Head of caudate nucleus (tissue), 42 donors: ENCODE measurements around the gene FAH.
"Not testable (repeated sequence)": the region's sequence is repeated elsewhere in the genome, so short reads cannot be mapped to it uniquely, and the experiment has no call there.

Experiments
- DNase-seq, 42 donors: peaks; one replicate each; pipeline versions ENCODE4 v3.0.0 to v3.0.0-alpha.2; 2020 to 2021; ENCODE audit warnings: mixed read lengths in 7 of 42
- intact Hi-C: fragments of 100-400 bp; cut with DNase I; formaldehyde crosslinking; loops from one replicate; pipeline ENCODE4 v1.15.0; 2022

FAH gene

DNA sequence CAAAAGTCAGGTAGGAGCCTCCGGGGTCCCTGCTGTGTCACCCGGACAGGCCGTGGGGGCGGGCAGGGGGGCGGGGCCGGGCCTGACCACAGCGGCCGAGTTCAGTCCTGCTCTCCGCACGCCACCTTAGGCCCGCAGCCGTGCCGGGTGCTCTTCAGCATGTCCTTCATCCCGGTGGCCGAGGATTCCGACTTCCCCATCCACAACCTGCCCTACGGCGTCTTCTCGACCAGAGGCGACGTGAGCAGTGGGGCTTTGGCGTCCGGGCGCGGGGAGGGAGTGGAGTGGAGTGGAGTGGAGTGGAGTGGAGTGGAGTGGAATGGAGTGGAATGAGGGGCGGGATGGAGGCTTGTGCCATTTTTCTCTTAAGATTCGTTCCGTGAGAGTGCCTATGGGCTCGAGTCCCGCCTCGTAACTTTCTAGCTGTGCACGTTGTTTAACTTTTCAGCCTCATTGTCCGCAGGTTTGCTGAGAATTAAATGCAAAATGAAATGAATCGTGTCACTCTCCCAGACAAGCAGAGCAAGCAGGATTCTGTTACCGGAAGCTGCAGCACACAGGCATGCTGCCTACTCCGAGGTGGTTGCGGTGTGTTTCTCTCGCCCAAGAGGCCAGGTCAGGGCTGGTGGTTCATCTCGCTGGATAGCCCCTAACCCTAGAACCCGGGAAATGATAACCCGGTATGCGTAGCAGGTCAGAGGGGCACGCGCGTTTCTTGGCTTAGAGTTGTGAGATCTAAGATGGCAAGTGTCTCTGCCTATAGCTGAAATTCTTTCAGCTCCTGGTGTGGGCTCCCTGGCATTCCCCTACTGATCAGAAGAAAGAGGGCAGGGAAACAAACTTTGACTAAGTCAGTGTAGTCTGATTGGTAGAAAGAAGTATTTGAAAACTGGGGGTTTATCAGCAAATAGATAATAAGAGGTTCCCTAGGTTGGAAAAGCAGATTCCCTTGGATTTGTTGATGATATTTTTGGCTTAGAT, at the start of gene FAH:
TSS of gene FAH (plus strand) at position 104 of the 981 bp plus-strand sequence. CDS start at position 160, 56 bp downstream.
- intact Hi-C loops = loop anchor here (10.0 kb wide), 1 partner anchor 78 kb away; no protein-coding TSS in a partner anchor

DNA sequence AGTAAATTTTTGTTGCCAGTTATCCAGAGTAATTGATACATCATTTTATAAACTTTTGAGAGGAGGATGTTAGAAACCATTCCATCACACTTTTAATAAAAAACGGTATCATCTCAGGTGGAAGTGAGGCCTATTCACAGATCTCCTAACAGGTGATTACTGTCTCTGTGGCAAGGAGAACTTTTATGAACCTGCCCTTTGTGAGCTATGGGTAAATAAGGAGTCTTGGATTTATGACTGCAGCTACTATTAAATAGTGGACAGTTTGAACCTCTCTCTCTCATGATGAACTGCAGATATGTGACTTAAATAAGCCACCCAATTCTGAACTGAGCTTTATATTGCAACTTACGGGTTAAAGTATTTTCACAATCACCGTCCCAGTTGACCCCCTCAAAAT, 47.6 kb upstream of the FAH start:
- intact Hi-C loops = no loop called here

More for the DNA sequence above, at the start of gene FAH:
- peak in 10 of 42 donors; percentile 15 to 40 (median 28) for DNase-seq

DNA sequence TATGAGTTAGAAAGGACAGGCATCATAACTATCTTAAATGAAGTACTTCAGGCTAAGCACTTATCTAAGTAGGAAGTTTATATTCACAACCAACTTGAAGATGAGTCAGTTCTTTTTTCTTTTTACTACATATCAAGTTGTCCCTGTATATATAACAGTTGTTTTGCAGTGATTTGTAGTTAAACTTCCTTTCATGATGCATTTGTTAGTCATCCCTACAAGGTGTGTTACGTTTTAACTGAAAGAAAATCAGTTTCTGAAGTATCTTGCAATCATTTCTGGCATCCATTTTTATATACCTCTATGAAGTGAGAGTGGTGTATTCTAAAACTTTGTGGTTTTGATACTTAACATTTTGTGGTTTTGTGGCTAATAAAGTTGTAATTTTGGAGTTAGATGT, 47.2 kb upstream of the FAH start:
- intact Hi-C loops = no loop called here
- no peak for DNase-seq

More for the DNA sequence above, 47.6 kb upstream of the FAH start:
- DNase-seq = no peak

DNA sequence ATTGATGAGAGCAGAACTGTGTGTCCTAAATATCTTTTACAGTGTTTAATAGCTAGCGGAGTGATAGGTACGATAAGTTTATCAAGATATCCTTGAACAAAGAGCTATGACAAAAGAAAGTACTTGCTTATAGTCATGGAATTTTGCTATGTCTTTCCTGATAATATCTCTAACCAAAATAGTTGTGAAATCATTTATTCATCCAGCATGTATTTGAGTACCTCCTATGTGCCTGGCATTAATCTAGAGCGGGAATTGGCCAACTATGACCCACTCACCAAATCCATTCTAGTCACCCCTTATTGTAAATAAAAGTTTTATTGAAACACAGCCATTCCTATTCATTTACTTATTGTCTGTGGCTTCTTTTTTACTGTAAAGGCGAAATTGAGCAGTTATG, 46.7 kb upstream of the FAH start:
- DNase-seq = no peak
- intact Hi-C loops = no loop called here

DNA sequence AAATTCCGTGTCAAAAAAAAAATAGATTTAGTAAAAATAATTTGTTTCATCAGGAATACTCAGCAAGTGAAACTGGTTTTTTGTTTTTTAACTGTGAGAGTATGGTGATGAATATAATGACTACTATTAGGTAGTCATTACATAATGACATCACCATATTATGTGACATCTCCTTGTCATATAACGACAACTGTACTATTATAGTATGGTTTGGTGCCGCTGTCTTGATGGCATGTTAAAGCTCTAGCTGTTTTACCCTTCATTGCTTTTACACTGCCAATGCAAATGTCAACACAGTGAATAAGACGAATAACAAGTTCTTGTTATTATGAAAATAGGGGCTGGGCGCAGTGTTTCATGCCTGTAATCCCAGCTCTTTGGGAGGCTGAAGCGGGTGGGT, 45.6 kb upstream of the FAH start:
- intact Hi-C loops = no loop called here

DNA sequence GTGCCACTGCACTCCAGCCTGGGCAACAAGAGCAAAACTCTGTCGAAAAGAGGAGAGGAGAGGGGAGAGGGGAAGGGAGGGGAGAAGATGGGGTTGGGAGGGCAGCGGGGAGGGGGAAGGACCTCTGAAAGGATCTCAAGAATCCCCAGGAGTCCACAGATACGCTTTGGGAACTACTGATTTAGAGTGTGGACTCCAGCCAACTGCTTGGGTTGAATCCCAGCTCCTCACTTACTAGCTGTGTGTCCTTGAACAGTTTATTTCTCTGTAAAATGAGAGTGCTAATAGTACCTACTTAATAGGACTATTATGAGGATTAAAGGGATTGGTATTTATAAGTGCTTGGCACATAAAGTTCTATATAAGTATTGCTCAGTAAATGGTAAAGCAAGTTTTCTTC, 45.0 kb upstream of the FAH start:
- intact Hi-C loops = no loop called here
- no peak for DNase-seq

More for the DNA sequence above, 45.6 kb upstream of the FAH start:
- no peak for DNase-seq

DNA sequence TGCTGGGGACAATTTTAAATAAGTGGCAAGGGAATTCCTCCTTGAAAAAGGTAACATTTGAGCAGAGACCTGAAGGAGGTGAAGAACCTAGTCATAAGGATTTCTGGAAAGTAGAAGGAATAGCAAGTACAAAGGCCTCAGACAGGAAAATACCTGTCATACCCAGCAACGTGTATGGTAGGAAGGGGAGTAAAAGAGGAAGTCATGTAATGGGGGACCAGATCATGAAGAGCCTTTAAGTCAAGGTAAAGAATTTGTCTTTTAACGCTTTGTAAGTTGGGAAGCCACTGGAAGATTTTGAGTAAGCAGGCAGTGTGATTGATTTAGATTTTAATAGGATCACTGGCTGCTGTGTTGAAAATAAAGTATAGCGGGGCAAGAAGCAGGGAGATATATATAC, 43.4 kb upstream of the FAH start:
- intact Hi-C loops = no loop called here
- DNase-seq = no peak

DNA sequence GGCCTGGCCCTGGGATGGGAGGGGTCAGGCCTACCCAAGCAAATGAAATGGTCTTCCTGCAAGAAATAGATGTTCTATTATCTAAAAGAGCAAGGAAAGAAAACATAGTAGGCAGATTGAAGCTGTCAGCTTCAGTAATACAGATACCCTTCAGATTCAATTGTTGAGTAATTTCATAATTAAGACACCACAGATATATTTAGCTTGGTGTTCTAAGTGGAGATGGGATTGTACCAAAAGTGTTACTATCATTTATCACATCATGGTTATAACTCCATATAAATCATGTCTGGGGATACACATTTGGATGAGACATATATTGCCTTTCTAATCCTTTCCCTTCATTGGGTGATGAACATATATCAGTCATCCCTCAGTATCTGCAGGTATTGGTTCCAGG, 41.9 kb upstream of the FAH start:
- intact Hi-C loops = no loop called here
- DNase-seq = no peak

DNA sequence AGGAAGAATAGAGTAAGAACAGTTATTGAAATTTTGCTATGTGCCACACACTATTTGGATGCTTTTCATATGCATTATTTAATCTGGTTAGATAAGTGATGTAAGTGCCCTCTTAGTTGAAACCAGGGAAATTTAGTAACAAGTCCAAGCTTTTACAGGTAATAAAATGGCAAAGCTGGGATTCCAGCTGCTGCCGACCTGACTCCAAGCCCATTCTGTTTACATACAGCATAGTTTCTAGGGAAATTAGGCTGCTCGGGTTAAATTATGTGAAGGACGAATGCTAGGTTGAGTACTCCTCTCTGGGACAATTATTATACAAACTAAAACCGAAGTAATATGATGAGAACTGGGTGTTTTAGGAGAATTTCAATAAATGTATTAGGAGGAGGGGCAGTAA, 38.7 kb upstream of the FAH start:
- intact Hi-C loops = no loop called here
- no peak for DNase-seq

DNA sequence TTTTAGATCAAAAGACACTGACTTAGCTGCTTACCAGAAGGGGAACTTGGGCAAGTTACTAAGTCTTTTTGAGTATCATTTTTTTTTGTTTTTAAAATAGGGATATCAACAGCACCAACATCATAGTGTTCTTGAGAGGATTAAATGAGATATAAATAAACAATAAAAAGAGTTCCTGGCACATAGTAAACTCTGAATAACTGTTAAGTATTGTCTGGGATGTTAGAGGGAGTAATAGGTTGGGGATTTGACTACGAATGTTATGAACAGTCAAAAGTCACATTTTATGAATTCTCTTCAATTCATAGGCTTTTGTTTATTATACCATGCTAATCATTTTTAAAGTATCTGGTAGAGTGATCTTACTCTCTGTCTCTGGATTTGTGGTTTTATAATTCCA, 37.8 kb upstream of the FAH start:
- intact Hi-C loops = no loop called here
- DNase-seq = no peak

DNA sequence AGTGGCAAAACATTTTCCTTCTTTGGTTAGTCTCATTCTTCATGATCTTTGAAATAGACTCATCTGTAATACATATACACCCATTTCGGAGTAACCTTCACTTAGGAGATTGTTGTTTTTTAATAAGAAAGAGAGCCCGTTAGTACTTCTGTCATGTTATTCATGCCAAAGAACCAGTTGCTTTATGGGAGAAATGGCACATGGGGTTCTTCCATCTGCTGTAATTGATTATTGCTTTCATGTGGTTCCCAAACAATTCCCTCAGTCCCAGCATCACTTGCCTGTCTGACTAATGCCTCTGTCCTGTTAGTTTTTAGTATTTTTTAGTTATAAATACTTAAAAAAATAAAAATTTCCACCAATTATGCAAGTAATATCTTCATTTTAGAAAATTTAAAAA, 33.8 kb upstream of the FAH start:
- DNase-seq = no peak

DNA sequence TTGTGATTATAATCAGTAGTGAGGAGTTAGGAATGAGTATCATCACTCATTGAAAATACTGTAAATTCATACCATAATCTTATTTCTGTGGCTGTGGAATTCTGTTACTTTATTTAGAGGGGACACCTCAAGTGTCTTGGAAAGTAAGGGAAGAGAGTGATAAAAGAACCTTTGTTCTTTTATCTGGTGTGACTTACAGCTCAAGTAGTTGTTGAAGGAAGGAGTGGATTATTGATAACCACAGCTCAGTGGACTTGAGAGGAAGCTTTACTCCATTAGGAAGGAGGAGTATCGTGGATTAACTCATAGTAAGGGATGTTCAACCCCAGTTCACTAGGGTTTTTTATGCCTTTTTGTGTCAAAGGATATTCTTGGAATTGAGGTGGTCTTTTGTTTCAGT, 32.2 kb upstream of the FAH start:
- DNase-seq = no peak
- intact Hi-C loops = no loop called here

More for the DNA sequence above, 33.8 kb upstream of the FAH start:
- intact Hi-C loops = no loop called here

DNA sequence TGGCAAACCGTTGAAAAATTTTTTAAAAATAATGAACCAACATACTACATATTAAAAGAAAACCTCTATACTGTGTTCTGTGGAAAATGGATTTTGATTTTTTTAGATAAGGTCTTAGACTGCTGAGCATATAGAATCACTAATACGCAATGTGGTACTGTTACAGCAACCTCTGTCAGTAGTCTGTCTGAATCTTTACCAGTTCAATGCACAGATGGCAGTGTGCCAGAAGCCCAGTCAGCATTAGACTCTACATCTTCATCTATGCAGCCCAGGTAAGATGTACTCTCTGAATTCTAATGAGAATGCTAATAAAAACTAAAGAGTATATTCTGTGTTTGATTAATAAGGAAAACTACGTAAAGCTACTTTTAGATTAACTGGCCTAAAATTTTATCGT, 31.3 kb upstream of the FAH start:
- peak in 1 of 42 donors; percentile 6 for DNase-seq
- intact Hi-C loops = no loop called here

DNA sequence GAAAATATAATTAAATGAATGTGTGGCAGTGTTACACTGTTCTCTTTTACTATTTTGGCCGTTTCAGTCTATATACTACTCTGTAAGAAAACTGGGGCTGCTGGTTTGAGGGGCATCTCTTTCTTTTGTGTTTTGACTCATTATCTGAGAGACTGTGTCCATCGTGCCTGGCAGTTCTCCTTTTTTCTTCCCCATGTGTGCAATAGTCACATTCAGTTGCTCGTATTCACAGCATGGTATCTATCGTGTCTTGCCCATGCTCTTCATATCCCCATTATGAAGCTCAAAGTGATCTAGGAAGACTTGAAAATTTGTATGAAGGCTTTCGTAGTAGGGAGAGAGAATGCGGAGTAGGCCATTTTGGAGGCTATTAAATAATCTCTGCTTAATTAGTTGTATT, 29.8 kb upstream of the FAH start:
- no peak for DNase-seq
- intact Hi-C loops = no loop called here

DNA sequence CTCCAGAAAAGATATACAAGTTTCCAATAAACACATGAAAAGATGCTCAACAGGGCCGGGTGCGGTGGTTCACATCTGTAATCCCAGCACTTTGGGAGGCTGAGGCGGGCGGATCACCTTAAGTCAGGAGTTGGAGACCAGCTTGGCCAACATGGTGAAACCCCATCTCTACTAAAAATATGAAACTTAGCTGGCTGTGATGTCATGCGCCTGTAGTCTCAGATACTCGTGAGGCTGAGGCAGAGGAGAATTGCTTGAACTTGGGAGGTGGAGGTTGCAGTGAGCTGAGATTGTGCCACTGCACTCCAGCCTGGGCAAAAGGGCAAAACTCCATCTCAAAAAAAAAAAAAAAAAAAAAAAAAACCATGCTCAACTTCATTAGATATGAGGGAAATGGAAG, 25.5 kb upstream of the FAH start:
- DNase-seq, intact Hi-C loops: not testable (repeated sequence)

DNA sequence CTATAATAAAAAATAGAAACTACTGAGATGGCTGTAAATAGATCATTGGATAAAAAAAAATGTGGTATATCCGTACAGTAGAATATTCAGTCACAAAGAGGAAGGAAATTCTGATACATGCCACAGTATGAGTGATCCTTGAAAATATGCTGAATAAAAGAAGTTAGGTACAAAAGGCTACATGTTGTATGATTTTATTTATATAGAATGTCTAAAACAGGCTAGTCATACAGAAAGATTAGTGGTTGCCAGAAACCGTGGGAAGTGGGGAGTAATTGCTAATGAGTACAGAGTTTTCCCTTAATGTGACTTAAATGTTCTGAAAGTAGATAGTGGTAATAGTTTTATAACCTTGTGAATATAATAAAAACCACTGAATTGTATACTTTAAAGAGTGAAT, 24.9 kb upstream of the FAH start:
- no peak for DNase-seq
- intact Hi-C loops = no loop called here

DNA sequence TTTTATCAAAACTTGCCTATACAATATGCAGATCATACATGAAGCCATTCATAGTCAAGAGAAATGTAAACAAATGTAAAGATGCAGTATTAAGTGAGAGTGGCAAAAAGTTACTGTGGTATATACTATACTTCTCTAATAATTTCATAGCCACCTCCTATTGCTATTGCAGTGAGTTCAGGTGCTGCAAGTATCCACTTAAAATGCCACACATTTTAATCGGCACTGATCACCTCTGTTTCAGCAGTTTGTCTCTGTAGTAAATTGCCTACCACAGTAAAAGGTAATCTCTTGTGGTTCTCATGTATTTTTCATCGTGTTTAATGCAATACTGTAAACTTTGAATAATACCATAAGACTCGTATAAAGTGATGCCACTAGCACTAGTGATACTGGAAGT, 20.4 kb upstream of the FAH start:
- intact Hi-C loops = no loop called here
- no peak for DNase-seq

DNA sequence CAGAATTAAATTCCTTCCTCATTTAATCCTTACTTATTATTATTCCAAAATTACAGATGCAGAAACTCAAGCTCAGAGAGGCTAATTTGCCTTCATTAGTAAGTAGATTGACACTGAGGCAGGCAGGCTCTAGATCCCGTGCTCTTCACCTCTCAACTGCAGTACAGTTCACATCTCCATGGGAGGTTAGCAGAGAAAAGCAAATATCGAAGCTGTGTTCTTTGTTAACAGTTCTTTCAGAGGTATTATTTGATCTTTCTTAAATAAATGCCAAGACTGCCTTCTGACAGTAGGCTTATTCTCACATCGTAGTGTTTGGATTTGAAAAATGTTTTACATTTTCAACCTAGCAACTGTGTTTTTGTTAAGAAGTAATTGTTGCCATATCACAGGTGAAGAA, 15.9 kb upstream of the FAH start:
- intact Hi-C loops = no loop called here
- DNase-seq = no peak

DNA sequence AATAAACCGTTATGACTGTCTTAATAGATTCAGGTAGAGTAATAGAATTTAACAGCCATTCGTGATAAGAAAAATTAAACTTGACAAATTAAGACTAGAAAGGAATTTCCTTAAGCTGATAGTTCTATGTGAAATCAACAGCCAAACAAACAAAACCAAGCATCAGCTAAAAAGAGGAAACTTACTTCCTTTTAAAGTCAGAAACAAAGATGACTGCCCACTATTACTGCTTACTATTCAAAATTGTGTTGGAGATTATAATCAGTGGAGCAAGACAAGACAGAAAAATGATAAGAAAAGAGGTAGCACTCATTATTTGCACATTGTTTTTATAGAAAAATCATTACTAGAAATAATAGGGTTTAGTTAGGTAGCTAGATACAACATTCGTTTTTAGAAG, 13.8 kb upstream of the FAH start:
- intact Hi-C loops = no loop called here
- DNase-seq = no peak

DNA sequence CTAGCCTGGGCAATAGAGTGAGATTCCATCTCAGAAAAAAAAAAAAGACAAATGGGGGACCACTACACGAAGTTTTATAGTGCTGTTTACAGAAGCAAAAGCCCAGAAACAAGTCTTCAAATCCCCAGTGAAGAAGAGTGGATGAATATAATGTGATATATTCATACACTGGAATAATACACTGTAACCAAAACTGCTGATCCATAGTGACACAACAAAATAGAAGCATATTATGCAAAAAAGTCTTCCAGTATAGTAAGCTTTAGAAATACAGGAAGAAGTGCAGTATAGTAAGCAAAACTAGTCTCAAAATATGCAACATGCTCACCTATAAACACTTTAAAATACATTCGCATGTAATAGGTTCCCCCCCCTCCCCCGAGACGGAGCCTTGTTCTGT, 11.9 kb upstream of the FAH start:
- DNase-seq = no peak
- intact Hi-C loops = no loop called here
